Ishikawa (cell line): Measurements from ENCODE around the gene SYNE1.
A peak's percentile ranks its signal among the peaks of the same experiment; 100 is the strongest.

Experiments
- CEBPB ChIP-seq: IDR thresholded peaks from 2 replicates; pipeline ENCODE4 v1.6.1; 2012
- CREB1 ChIP-seq: IDR thresholded peaks from 2 replicates; pipeline ENCODE4 v1.6.1; 2012; ENCODE audit warnings: low read depth
- EGR1 ChIP-seq: IDR thresholded peaks from 2 replicates; pipeline ENCODE4 v1.6.1; 2012
- EP300 ChIP-seq: IDR thresholded peaks from 2 replicates; pipeline ENCODE4 v1.6.1; 2012; ENCODE audit warnings: borderline replicate concordance
- FOXM1 ChIP-seq: IDR thresholded peaks from 2 replicates; pipeline ENCODE4 v1.6.1; 2012; ENCODE audit warnings: low read depth, borderline replicate concordance
- NFIC ChIP-seq: IDR thresholded peaks from 2 replicates; pipeline ENCODE4 v1.6.1; 2012
- RAD21 ChIP-seq: IDR thresholded peaks from 2 replicates; pipeline ENCODE4 v1.6.1; 2012; ENCODE audit warnings: low read depth
- TAF1 ChIP-seq: IDR thresholded peaks from 2 replicates; pipeline ENCODE4 v1.6.1; 2012; ENCODE audit warnings: low read depth, mild to moderate bottlenecking
- TCF12 ChIP-seq: IDR thresholded peaks from 2 replicates; pipeline ENCODE4 v1.6.1; 2012; ENCODE audit warnings: low read depth
- TEAD4 ChIP-seq: IDR thresholded peaks from 2 replicates; pipeline ENCODE4 v1.6.1; 2012
- YY1 ChIP-seq: IDR thresholded peaks from 2 replicates; pipeline ENCODE4 v1.6.1; 2012; ENCODE audit warnings: low read depth
- ZBTB7A ChIP-seq: IDR thresholded peaks from 2 replicates; pipeline ENCODE4 v1.6.1; 2012; ENCODE audit warnings: low read depth
- TF ChIP-seq, protein P1 (sequence below): IDR thresholded peaks from 2 replicates; pipeline ENCODE4 v1.6.1; 2012; ENCODE audit warnings: low read depth, mild to moderate bottlenecking
- TF ChIP-seq, protein P2 (sequence below): IDR thresholded peaks from 2 replicates; pipeline ENCODE4 v1.6.1; 2012
- TF ChIP-seq, protein P3 (sequence below): IDR thresholded peaks from 2 replicates; pipeline ENCODE4 v1.6.1; 2012

SYNE1 gene

DNA sequence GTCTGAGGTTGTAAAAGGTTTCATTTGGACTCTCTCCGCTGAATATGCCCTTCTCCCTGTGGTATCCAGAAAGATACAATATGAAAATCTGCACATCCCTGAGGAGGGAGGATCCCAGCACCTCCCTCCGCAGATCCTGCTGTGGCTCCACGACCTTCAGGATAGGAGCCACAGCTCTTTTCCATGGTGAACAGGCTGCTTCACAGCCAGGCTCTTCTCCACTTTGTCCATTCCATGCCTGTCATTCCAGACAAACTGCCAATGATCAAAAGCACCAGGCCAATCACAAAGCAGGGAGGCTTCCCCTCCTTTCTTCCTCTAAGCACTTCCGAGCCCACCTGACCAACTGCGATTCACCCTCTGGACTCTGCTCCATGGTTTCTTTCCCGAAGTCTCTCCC lies 489.9 kb downstream of the SYNE1 start:
- TF ChIP-seq FOXM1: no peak

DNA sequence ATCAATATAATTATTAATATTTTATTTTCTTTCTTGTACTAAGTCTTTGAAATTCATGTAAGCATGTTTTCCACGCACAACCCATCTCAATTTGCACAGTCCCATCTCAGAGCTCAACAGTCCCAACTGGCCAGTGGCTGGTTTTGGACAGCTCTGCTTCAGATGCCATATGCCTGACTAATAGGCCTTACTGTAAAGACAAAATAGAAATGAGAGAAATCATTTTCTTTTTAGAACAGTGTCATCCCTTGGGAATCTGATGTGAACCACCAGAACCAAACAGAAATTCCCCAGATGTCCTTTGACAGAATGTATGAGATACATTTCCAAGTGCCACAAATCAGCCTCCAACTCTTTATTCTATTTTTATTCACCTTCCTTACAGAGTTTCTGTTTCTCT lies 490.8 kb downstream of the SYNE1 start:
- TF ChIP-seq TEAD4 (no peak), ZBTB7A (no peak)
- TF ChIP-seq, protein P1, sequence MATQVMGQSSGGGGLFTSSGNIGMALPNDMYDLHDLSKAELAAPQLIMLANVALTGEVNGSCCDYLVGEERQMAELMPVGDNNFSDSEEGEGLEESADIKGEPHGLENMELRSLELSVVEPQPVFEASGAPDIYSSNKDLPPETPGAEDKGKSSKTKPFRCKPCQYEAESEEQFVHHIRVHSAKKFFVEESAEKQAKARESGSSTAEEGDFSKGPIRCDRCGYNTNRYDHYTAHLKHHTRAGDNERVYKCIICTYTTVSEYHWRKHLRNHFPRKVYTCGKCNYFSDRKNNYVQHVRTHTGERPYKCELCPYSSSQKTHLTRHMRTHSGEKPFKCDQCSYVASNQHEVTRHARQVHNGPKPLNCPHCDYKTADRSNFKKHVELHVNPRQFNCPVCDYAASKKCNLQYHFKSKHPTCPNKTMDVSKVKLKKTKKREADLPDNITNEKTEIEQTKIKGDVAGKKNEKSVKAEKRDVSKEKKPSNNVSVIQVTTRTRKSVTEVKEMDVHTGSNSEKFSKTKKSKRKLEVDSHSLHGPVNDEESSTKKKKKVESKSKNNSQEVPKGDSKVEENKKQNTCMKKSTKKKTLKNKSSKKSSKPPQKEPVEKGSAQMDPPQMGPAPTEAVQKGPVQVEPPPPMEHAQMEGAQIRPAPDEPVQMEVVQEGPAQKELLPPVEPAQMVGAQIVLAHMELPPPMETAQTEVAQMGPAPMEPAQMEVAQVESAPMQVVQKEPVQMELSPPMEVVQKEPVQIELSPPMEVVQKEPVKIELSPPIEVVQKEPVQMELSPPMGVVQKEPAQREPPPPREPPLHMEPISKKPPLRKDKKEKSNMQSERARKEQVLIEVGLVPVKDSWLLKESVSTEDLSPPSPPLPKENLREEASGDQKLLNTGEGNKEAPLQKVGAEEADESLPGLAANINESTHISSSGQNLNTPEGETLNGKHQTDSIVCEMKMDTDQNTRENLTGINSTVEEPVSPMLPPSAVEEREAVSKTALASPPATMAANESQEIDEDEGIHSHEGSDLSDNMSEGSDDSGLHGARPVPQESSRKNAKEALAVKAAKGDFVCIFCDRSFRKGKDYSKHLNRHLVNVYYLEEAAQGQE: 0 out of 2 replicates have a peak, but pooled peaks have one; percentile 20

DNA sequence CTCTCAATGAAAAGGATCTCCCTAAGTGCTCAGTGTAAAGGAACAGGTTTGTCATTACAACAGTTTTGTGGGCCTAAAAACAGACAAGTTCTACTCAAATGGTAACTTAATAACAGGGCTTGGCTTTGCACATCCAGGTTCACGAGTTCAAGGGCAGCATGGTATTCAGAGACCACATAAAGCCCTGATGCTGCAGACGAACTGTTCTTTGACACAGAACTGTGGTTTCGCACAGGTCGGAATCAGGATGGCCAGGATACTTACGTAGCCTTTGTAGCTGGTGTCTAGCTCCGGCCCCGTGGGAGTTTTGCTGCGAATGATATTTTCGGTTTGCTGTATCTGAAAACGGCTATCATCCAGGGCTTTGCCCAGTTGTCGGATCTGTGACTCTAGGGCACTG lies 493.8 kb downstream of the SYNE1 start:
- TF ChIP-seq, protein P2, sequence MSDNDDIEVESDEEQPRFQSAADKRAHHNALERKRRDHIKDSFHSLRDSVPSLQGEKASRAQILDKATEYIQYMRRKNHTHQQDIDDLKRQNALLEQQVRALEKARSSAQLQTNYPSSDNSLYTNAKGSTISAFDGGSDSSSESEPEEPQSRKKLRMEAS: no peak
- TF ChIP-seq EP300: no peak
- no peak for TF ChIP-seq FOXM1
- TF ChIP-seq EGR1: no peak
- TF ChIP-seq, protein P3, sequence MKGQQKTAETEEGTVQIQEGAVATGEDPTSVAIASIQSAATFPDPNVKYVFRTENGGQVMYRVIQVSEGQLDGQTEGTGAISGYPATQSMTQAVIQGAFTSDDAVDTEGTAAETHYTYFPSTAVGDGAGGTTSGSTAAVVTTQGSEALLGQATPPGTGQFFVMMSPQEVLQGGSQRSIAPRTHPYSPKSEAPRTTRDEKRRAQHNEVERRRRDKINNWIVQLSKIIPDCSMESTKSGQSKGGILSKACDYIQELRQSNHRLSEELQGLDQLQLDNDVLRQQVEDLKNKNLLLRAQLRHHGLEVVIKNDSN: no peak
- TF ChIP-seq CREB1: no peak
- TF ChIP-seq RAD21: no peak
- no peak for TF ChIP-seq YY1
- TF ChIP-seq NFIC: no peak
- no peak for TF ChIP-seq TEAD4

DNA sequence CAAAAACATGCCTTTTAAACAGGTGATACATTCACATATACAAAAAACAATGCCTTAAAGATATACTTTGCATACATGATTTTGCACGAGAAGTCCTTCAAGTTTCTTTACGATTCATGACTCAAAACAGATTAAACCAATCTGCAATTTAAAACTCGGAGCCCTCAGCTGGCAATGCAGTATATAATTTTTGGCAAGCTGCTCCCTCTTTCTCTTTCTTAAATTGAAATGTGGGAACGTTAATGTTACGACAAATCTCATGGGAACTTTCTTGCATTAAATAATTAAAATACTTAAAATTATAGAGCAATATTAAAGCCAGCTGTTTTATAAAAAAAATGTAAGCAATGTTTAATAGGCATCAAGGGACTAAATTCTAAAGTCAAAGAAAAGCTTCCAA lies 495.1 kb downstream of the SYNE1 start:
- TF ChIP-seq YY1: no peak
- no peak for TF ChIP-seq TAF1
- no peak for TF ChIP-seq EP300
- no peak for TF ChIP-seq CREB1
- TF ChIP-seq, protein P1: no peak

DNA sequence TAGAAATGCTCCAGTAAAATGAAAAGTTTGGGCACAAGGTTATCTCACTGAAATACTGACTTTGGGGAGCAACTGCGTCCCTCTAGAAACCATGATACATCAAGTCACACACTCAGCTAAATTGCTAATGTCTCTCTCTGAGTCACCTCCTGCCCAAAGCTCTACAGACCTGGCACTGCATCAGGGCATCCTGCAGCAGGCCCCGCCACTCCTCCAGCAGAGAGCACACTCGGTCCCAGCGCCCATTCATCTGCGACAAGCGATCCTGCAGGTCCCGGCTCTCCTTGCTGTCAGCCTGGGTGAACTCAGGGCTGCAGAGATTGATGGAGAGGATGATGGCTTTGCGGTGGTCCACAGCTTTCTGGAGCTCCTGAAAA lies 500.7 kb downstream of the SYNE1 start:
- no peak for TF ChIP-seq TCF12
- TF ChIP-seq CEBPB: no peak
- TF ChIP-seq, protein P3: no peak
- no peak for TF ChIP-seq TAF1
- TF ChIP-seq ZBTB7A: no peak
- TF ChIP-seq, protein P1: no peak
- TF ChIP-seq, protein P2: no peak
- no peak for TF ChIP-seq EGR1
- no peak for TF ChIP-seq RAD21
- no peak for TF ChIP-seq TEAD4
- no peak for TF ChIP-seq EP300
- TF ChIP-seq YY1: no peak
- TF ChIP-seq NFIC: no peak
- TF ChIP-seq FOXM1: no peak
- no peak for TF ChIP-seq CREB1
